ENCODE measurements around the gene NLN.
A peak's percentile ranks its signal among the peaks of the same experiment; 100 is the strongest.

NLN gene

GRCh38 chr5:65749221-65749844, 27.3 kb downstream of the NLN start:
- H3K4me3 ChIP-seq (ENCODE audit: control insufficient read depth, low read depth, low read length) = no peak overlapping the region
- DNase-seq (ENCODE audit: low read depth) = no peak
- no peak for TF ChIP-seq CTCF (conservative IDR thresholded peaks at IDR 0.05; ENCODE audit: control insufficient read depth, insufficient read depth, low read depth, low read length)

- TF ChIP-seq CTCF (conservative IDR thresholded peaks at IDR 0.05; ENCODE audit: control insufficient read depth, insufficient read depth, low read depth, low read length) = no peak
- no peak overlapping the region for H3K4me3 ChIP-seq (ENCODE audit: control insufficient read depth, low read depth, low read length)
- DNase-seq (ENCODE audit: low read depth) = no peak
These were observed 28.0 kb downstream of the NLN start for GRCh38 chr5:65749956-65750355.

GRCh38 chr5:65750938-65751337, 28.9 kb downstream of the NLN start:
- no peak for TF ChIP-seq CTCF (conservative IDR thresholded peaks at IDR 0.05; ENCODE audit: control insufficient read depth, insufficient read depth, low read depth, low read length)
- no peak overlapping the region for H3K4me3 ChIP-seq (ENCODE audit: control insufficient read depth, low read depth, low read length)
- DNase-seq (ENCODE audit: low read depth) = no peak

- DNase-seq (ENCODE audit: low read depth) = no peak
- H3K4me3 ChIP-seq (ENCODE audit: control insufficient read depth, low read depth, low read length) = no peak overlapping the region
- TF ChIP-seq CTCF (conservative IDR thresholded peaks at IDR 0.05; ENCODE audit: control insufficient read depth, insufficient read depth, low read depth, low read length) = no peak
These were observed 31.2 kb downstream of the NLN start for GRCh38 chr5:65753189-65753588.

GRCh38 chr5:65758546-65759144, 36.6 kb downstream of the NLN start:
- no peak for TF ChIP-seq CTCF (conservative IDR thresholded peaks at IDR 0.05; ENCODE audit: control insufficient read depth, insufficient read depth, low read depth, low read length)
- DNase-seq (ENCODE audit: low read depth) = no peak
- no peak overlapping the region for H3K4me3 ChIP-seq (ENCODE audit: control insufficient read depth, low read depth, low read length)

GRCh38 chr5:65760504-65761275, 38.7 kb downstream of the NLN start:
- TF ChIP-seq CTCF (conservative IDR thresholded peaks at IDR 0.05; ENCODE audit: control insufficient read depth, insufficient read depth, low read depth, low read length) = peak; percentile 14
- peak; percentile 61 for DNase-seq (ENCODE audit: low read depth)
- H3K4me3 ChIP-seq (ENCODE audit: control insufficient read depth, low read depth, low read length) = no peak overlapping the region
